Stimulated activated CD4-positive, alpha-beta T cell treated with anti-CD3 and anti-CD28 coated beads, TNF-alpha, amount 100 ng/mL, for 48 hours (primary cell): Measurements from ENCODE around the gene RNF220.

ENCODE experiments used
- DNase-seq, 3 donors: peaks; one replicate each; pipeline ENCODE4 v3.0.0-alpha.2; 2020; ENCODE audit warnings: low read depth in 3 of 3

Gene RNF220

DNA sequence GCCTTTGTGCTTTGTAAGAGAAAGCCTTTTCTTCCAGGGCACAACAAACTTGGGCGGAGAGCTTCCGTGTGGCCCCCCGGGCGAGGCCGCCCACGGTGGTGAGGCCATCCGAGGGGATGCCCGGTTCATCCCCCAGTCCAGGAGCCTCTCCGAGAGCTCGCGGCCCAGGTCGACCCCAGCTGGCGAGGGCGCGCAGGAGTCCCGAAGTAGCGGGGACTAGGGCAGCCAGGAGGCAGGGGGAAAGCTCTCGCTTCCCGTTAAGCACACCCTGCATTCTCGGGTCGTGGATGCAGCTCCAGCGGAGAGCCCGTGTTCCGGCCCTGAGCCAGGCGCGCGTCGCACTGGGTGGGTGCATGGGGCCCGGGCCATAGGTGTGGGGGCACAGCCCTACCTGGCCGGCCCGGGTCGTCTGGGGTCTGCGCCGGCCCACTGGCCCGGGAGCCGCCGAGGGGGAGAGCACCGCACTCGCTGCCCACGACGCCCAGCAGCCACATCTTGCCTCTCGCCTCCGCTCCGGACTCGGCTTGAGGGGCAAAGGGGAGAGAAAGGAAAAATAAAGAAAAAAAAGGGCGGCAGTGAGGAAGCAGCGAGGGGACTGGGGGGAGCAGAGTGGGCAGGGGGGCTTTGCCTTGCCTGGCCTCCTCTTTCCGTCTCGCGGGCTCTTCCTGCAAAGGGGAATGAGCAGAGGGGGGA, 1.8 kb downstream of the RNF220 start:
- DNase-seq = no peak

DNA sequence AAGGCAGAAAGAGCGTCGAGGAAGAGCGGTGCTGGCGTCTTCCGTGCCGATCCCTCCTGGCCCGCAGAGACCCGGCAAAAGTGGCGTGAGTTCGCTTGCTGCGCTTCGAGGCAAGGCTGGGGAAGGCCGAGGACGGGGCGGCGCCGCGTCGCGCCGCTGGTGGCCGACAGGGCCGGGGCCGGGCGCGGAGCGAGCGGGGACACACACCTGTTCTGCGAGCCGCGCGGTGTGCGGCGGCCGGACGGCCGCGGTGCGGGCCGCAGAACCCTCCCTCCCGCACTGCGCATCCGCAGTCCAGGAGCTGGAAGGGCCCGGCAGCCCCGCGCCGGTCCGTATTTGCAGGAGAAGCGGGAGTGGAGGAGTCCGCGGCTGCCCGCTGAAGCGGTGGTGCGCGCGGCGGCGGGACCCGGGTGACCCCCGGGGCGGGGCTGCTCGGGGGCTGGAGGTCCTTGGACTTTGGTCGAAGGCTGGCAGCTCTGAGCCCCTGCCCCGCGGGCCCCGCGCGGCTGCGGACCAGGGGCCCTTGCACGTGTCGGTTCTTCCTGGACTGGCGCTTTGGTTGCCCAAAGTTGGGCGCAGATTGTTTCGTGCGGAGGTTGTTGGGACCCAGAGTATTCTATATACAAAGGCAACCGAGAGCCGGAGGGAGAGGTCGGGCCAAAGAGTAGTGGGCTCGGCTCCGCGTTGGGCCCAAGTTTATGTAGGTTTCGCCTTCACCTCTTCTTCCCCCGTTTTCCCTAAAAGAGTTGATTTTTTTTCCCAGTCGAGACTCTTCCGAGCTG, 2.6 kb downstream of the RNF220 start:
- no peak for DNase-seq

- no peak for DNase-seq
Measured at GRCh38 chr1:44408212-44408582, 3.1 kb downstream of the RNF220 start.

DNA sequence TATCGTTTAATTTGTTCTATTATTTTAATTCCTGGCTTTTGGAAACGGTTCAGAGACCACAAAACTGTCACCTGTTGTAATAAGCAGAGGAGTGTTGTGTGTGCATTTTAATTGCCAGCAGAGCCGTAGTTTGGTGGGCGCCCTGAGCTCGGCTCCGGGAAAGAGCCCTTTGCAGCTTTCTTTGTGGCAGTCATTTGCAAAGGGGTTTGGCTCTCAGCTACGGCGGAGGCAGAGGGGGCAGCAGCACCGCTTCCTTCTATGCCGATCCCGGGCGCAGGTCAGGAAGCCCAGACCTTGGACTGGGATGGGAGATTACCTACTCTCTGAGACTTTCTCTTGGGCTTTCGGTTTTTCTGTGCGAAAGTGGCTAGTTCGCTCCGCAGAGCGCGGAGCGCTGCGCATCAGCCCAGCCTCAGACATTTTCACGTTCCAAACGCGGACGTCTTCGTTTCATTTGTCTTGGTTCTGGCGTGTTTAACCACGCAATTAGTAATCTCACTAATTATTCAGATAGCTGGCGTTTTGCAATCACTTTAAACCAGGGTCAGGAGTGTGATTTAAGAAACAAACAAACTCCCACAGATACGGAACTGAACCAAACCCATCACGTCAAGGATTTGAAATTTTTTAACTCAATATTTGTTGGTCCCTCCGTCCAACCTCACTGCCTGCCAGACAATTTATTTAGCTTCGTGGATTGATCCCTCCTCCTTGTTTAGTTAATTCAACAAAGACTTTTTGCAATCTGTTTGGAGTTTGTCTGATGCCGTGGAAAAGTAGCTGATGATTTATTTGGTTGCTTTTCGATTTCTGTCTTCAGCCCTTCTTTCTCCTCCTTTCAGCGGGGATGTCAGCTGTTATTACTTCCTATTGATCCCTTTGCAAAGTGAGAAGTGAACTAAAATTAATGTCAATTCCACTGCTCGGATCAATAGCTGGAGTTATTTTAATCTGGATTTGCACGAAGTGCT, 3.9 kb downstream of the RNF220 start:
- DNase-seq = no peak

- no peak for DNase-seq
Measured at GRCh38 chr1:44409757-44410156, 4.7 kb downstream of the RNF220 start.

GRCh38 chr1:44411861-44412260, 6.8 kb downstream of the RNF220 start:
- DNase-seq = no peak

- no peak for DNase-seq
Measured at GRCh38 chr1:44412601-44413000, 7.5 kb downstream of the RNF220 start.

DNA sequence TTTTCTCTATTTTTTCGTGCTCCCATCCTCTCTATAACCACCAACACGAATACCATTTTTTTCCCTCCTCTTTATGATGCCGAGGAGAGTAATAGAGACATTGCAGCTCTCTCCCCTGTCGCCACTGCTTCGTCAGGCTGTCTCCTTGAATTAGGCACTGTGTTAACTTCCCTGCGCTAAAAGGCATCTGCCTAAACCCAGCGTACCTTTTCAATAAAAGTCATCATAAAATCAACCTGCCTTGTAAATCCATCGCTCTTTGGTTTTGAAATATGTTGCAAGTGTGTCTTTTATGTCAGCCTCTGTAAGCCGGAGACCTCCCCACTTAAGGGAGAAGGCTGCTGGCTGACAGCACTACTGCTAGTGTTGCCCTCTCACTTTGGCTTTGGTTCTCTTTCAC, 8.7 kb downstream of the RNF220 start:
- no peak for DNase-seq

DNA sequence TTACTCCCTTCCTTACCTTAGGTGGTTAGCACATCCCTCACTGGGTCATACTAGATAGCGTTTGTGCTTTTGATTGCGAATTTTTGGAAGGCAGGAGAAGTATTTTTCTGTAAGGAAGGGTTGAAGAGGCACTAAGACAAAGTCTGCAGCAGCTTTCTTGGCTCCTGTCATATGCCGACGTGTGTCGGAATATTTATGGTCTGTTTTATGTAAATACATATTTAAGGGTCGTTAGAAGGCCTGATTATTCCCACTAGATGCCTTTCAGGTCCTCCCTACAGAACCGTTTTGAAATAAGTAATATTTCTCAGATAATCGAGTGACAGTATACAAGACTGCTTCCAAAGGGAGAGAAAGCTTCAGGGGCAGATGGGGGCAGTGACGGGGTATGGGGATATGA, 10.0 kb downstream of the RNF220 start:
- no peak for DNase-seq

GRCh38 chr1:44416408-44416807, 11.4 kb downstream of the RNF220 start:
- no peak for DNase-seq

- no peak for DNase-seq
Measured at GRCh38 chr1:44417351-44418021, 12.4 kb downstream of the RNF220 start.

- no peak for DNase-seq
Measured at GRCh38 chr1:44418022-44418673, 13.1 kb downstream of the RNF220 start.

- no peak for DNase-seq
Measured at GRCh38 chr1:44419901-44420300, 14.8 kb downstream of the RNF220 start.

GRCh38 chr1:44420535-44420934, 15.5 kb downstream of the RNF220 start:
- DNase-seq = no peak

GRCh38 chr1:44421446-44421884, 16.4 kb downstream of the RNF220 start:
- DNase-seq = no peak

GRCh38 chr1:44422161-44422560, 17.1 kb downstream of the RNF220 start:
- DNase-seq = no peak

DNA sequence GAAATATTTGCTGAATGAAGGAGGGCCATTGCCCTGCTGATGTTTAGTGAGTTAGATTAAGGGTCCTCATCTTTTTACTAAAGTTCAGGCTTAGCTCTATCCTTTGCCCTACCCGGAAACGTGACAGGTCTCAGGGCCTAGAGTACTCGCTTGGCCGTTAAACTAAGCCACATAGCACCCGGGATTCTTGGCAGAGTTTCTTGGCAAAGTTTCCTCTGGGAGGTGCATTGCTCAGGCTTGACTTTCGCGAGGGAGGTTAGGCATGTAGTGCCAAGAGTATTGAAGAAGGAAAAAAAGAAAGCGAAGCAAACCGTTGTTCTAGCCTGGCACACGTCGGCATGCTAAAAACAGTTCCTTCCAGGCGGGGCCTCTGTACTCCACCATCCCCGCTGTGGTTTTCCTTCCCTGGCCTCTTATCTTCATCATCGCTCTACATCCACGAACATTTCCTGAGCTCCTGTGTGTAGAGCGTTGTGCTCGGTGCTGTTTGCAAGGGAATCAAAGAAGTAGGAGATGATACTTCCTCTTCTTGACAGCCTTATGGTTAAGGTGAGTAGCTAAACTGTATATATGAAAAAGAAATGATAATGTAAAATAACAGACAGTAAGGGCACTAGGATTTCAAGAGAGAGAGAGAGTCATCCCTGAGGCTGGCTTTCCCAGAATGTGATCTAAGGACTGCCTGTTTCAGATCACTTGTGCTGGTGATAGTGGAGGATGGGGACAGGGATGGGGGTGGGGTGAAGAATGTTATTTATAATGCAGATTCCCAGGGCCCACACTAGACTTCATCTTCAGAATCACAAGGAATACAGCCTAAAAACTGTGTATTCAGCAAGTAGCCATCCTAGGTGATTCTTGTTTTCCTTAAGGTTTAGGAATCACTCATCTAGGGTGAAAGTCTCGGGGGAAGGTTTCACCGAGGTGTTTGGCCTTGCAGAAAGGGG, 18.8 kb downstream of the RNF220 start:
- no peak for DNase-seq

DNA sequence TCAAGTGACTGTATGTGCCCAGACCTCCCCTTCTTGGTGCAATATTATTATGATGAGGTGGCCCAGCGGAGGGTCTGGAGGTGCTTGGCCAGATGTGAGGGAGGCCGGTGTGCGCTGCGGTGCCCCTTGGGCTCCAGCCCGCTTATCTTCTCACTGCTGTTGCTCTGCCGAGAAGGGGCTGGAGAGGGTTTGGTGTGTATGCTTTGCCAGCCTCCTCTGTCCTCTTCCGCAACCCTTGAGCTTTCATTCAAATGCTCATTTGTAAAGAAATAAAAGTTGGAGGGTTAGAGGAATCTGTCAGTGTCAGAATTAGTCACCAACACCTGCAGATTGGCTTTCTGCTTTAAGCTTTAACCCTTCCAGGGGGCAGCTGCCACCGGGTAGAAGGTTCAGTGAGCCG, 19.7 kb downstream of the RNF220 start:
- no peak for DNase-seq

DNA sequence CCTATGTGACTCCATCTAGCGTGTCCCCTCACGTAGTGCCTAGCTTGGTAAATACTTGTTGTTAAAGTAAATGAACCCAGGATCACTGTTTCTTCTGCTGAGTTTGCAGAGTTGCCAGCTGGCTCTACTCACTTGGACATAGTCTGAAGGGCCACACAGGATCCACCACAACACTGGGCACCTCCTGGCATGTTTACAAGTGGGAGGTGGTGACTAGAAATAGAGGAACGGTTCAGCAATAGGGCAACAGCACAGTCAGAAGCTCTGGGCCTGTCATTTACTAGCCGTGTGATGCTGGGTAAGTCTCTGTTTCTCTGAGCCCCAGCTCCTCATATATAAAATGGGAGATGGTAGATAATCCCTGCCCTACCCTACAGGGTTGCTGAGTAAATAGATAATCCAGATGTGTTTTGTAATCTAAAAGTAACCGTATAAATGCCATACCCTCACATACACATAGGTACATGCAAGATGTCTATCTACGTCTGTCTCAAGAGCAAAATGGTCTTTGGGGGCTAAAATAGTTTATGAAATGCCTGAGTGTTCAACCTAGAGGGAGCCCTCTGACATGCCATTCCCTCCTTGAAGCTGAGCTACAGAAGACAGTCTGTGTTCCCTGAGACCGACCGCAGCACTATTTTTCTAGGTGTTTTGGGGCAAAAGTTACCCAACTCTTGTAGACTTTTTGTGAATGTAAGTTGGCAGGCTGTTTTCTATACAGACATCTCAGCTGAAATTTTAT, 20.5 kb downstream of the RNF220 start:
- DNase-seq = no peak
